Loucy (cell line): Measurements from ENCODE around the gene LYRM4.

Source experiments
- H2AFZ ChIP-seq: fragments of 200-600 bp; sonication (generic); 2 replicates; pipeline ENCODE4 v1.6.0; 2016; ENCODE audit warnings: antibody characterized with exemption, mild to moderate bottlenecking, low read length, moderate library complexity
- H3F3A ChIP-seq: fragments of 200-600 bp; 2 replicates; pipeline ENCODE4 v1.6.0; 2016; ENCODE audit warnings: antibody characterized with exemption, low read depth, mild to moderate bottlenecking
- H3K27me3 ChIP-seq: fragments of 200-600 bp; sonication (generic); 2 replicates; pipeline ENCODE4 v1.6.1; 2014; ENCODE audit warnings: low read length, mild to moderate bottlenecking; ENCODE audit not compliant: insufficient read depth, poor library complexity, severe bottlenecking
- H3K36me3 ChIP-seq: fragments of 200-600 bp; sonication (generic); 2 replicates; pipeline ENCODE4 v1.6.1; 2016; ENCODE audit warnings: low read length; ENCODE audit not compliant: insufficient read depth
- H3K4me1 ChIP-seq: fragments of 200-600 bp; sonication (generic); 2 replicates; pipeline ENCODE4 v1.5.1; 2014; ENCODE audit warnings: low read length, mild to moderate bottlenecking; ENCODE audit not compliant: insufficient read depth, poor library complexity, severe bottlenecking
- H3K4me2 ChIP-seq: fragments of 200-600 bp; sonication (generic); 2 replicates; pipeline ENCODE4 v1.6.0; 2014; ENCODE audit warnings: antibody characterized with exemption, low read length, low read depth, mild to moderate bottlenecking; ENCODE audit not compliant: poor library complexity, severe bottlenecking
- H3K4me3 ChIP-seq: fragments of 200-600 bp; sonication (generic); 2 replicates; pipeline ENCODE4 v1.5.1; 2014; ENCODE audit warnings: low read length, mild to moderate bottlenecking, mixed read lengths; ENCODE audit not compliant: poor library complexity, severe bottlenecking
- H3K79me2 ChIP-seq: fragments of 200-600 bp; sonication (generic); 2 replicates; pipeline ENCODE4 v1.6.1; 2014; ENCODE audit warnings: low read length; ENCODE audit not compliant: insufficient read depth
- H3K9ac ChIP-seq: fragments of 200-600 bp; sonication (generic); 2 replicates; pipeline ENCODE4 v1.6.0; 2014; ENCODE audit warnings: mild to moderate bottlenecking, low read depth, low read length, moderate library complexity; ENCODE audit not compliant: poor library complexity, severe bottlenecking
- H3K9me2 ChIP-seq: fragments of 200-600 bp; sonication (generic); replicated peaks from 2 replicates; pipeline ENCODE4 v1.6.1; 2016; ENCODE audit warnings: low read depth, low read length, mixed read lengths
- H3K9me3 ChIP-seq: fragments of 200-600 bp; sonication (generic); 2 replicates; pipeline ENCODE4 v1.6.1; 2014; ENCODE audit warnings: mild to moderate bottlenecking, antibody characterized with exemption, low read length, low read depth; ENCODE audit not compliant: insufficient read depth
- H4K20me1 ChIP-seq: fragments of 200-600 bp; sonication (generic); 2 replicates; pipeline ENCODE4 v1.6.0; 2014; ENCODE audit warnings: antibody characterized with exemption, low read length, mild to moderate bottlenecking; ENCODE audit not compliant: insufficient read depth, poor library complexity, severe bottlenecking
- EZH2phosphoT487 ChIP-seq: fragments of 200-600 bp; IDR thresholded peaks from 2 replicates; pipeline ENCODE4 v1.6.1; 2018; ENCODE audit warnings: antibody characterized with exemption, mild to moderate bottlenecking, moderate library complexity, borderline replicate concordance
- TF ChIP-seq, protein P1 (sequence below): fragments of 200-600 bp; sonication (generic); conservative IDR thresholded peaks from 2 replicates; pipeline ENCODE4 v1.5.1; 2014; ENCODE audit warnings: mild to moderate bottlenecking, antibody characterized with exemption, low read length

Gene LYRM4

GRCh38 chr6:5084360-5084780, 176.4 kb downstream of the LYRM4 start:
- no peaks in the 10 kb centered on the region for H4K20me1 ChIP-seq
- H3K9me2 ChIP-seq = no peaks in the 10 kb centered on the region
- no peak overlapping the region for H2AFZ ChIP-seq
- no peak overlapping the region for H3K4me2 ChIP-seq
- no peaks in the 10 kb centered on the region for H3K36me3 ChIP-seq
- H3K9ac ChIP-seq = no peak overlapping the region
- H3K79me2 ChIP-seq = no peaks in the 10 kb centered on the region
- no peak overlapping the region for H3K4me3 ChIP-seq
- TF ChIP-seq, protein P1, sequence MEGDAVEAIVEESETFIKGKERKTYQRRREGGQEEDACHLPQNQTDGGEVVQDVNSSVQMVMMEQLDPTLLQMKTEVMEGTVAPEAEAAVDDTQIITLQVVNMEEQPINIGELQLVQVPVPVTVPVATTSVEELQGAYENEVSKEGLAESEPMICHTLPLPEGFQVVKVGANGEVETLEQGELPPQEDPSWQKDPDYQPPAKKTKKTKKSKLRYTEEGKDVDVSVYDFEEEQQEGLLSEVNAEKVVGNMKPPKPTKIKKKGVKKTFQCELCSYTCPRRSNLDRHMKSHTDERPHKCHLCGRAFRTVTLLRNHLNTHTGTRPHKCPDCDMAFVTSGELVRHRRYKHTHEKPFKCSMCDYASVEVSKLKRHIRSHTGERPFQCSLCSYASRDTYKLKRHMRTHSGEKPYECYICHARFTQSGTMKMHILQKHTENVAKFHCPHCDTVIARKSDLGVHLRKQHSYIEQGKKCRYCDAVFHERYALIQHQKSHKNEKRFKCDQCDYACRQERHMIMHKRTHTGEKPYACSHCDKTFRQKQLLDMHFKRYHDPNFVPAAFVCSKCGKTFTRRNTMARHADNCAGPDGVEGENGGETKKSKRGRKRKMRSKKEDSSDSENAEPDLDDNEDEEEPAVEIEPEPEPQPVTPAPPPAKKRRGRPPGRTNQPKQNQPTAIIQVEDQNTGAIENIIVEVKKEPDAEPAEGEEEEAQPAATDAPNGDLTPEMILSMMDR = no peak
- no peak for TF ChIP-seq EZH2phosphoT487
- H3K9me3 ChIP-seq = no peaks in the 10 kb centered on the region
- H3K4me1 ChIP-seq = peaks cover under 1% of the 10 kb centered on the region
- no peaks in the 10 kb centered on the region for H3F3A ChIP-seq
- H3K27me3 ChIP-seq = no peaks in the 10 kb centered on the region

GRCh38 chr6:5083813-5084359, 176.9 kb downstream of the LYRM4 start:
- H3K4me3 ChIP-seq = no peak overlapping the region
- H4K20me1 ChIP-seq = no peaks in the 10 kb centered on the region
- no peaks in the 10 kb centered on the region for H3K9me3 ChIP-seq
- H3K27me3 ChIP-seq = no peaks in the 10 kb centered on the region
- no peaks in the 10 kb centered on the region for H3K9me2 ChIP-seq
- no peak overlapping the region for H3K9ac ChIP-seq
- no peaks in the 10 kb centered on the region for H3K79me2 ChIP-seq
- no peaks in the 10 kb centered on the region for H3K36me3 ChIP-seq
- no peaks in the 10 kb centered on the region for H3F3A ChIP-seq
- TF ChIP-seq EZH2phosphoT487 = no peak
- TF ChIP-seq, protein P1 = no peak
- H3K4me1 ChIP-seq = no peaks in the 10 kb centered on the region
- H3K4me2 ChIP-seq = no peak overlapping the region
- H2AFZ ChIP-seq = no peak overlapping the region

DNA sequence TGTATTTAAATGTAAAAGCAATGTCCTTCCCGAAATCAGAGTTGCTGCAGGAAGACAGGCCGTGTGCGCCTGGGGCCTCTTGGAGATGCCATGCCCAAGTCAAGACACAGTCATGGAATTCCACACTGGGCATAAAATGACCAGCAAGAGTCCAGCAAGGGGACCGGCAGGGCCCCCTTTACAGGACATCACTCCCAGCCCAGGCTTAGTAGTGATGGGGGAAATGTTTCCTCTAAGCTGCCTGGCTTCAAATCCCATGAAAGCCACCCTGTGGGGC, 177.5 kb downstream of the LYRM4 start:
- no peaks in the 10 kb centered on the region for H3K36me3 ChIP-seq
- no peaks in the 10 kb centered on the region for H4K20me1 ChIP-seq
- no peaks in the 10 kb centered on the region for H3K9me3 ChIP-seq
- H3F3A ChIP-seq = no peaks in the 10 kb centered on the region
- H3K4me3 ChIP-seq = no peak overlapping the region
- H3K4me2 ChIP-seq = no peak overlapping the region
- no peaks in the 10 kb centered on the region for H3K4me1 ChIP-seq
- no peak overlapping the region for H2AFZ ChIP-seq
- H3K79me2 ChIP-seq = no peaks in the 10 kb centered on the region
- no peaks in the 10 kb centered on the region for H3K27me3 ChIP-seq
- no peak overlapping the region for H3K9ac ChIP-seq
- no peak for TF ChIP-seq EZH2phosphoT487
- TF ChIP-seq, protein P1 = no peak
- H3K9me2 ChIP-seq = no peaks in the 10 kb centered on the region
